Ishikawa (cell line): ENCODE results near the gene WHRN.

Source experiments
- CEBPB ChIP-seq: IDR thresholded peaks from 2 replicates; pipeline ENCODE4 v1.6.1; 2012
- CREB1 ChIP-seq: IDR thresholded peaks from 2 replicates; pipeline ENCODE4 v1.6.1; 2012; ENCODE audit warnings: low read depth
- EGR1 ChIP-seq: IDR thresholded peaks from 2 replicates; pipeline ENCODE4 v1.6.1; 2012
- EP300 ChIP-seq: IDR thresholded peaks from 2 replicates; pipeline ENCODE4 v1.6.1; 2012; ENCODE audit warnings: borderline replicate concordance
- FOXM1 ChIP-seq: IDR thresholded peaks from 2 replicates; pipeline ENCODE4 v1.6.1; 2012; ENCODE audit warnings: low read depth, borderline replicate concordance
- MAX ChIP-seq: IDR thresholded peaks from 2 replicates; pipeline ENCODE4 v1.6.1; 2012
- NFIC ChIP-seq: IDR thresholded peaks from 2 replicates; pipeline ENCODE4 v1.6.1; 2012
- RAD21 ChIP-seq: IDR thresholded peaks from 2 replicates; pipeline ENCODE4 v1.6.1; 2012; ENCODE audit warnings: low read depth
- REST ChIP-seq: IDR thresholded peaks from 2 replicates; pipeline ENCODE4 v1.6.1; 2012; ENCODE audit warnings: low read depth, mild to moderate bottlenecking
- TAF1 ChIP-seq: IDR thresholded peaks from 2 replicates; pipeline ENCODE4 v1.6.1; 2012; ENCODE audit warnings: low read depth, mild to moderate bottlenecking
- TCF12 ChIP-seq: IDR thresholded peaks from 2 replicates; pipeline ENCODE4 v1.6.1; 2012; ENCODE audit warnings: low read depth
- TEAD4 ChIP-seq: IDR thresholded peaks from 2 replicates; pipeline ENCODE4 v1.6.1; 2012
- USF1 ChIP-seq: IDR thresholded peaks from 2 replicates; pipeline ENCODE4 v1.6.1; 2012
- YY1 ChIP-seq: IDR thresholded peaks from 2 replicates; pipeline ENCODE4 v1.6.1; 2012; ENCODE audit warnings: low read depth
- ZBTB7A ChIP-seq: IDR thresholded peaks from 2 replicates; pipeline ENCODE4 v1.6.1; 2012; ENCODE audit warnings: low read depth

The WHRN gene

GRCh38 chr9:114407889-114408288 lies 97.4 kb downstream of the WHRN start:
- TF ChIP-seq USF1, result no peak
- no peak for TF ChIP-seq RAD21
- TF ChIP-seq TAF1, result no peak
- no peak for TF ChIP-seq FOXM1
- no peak for TF ChIP-seq ZBTB7A
- TF ChIP-seq EP300, result no peak
- no peak for TF ChIP-seq MAX
- no peak for TF ChIP-seq TCF12
- TF ChIP-seq EGR1, result no peak
- no peak for TF ChIP-seq TEAD4
- no peak for TF ChIP-seq REST
- no peak for TF ChIP-seq NFIC
- no peak for TF ChIP-seq YY1
- no peak for TF ChIP-seq CREB1
- no peak for TF ChIP-seq CEBPB

GRCh38 chr9:114406441-114406840 lies 98.8 kb downstream of the WHRN start:
- TF ChIP-seq YY1 (no peak), CREB1 (no peak), ZBTB7A (no peak), TAF1 (no peak), REST (no peak), TCF12 (no peak), EGR1 (no peak), EP300 (no peak), RAD21 (no peak), TEAD4 (no peak), FOXM1 (no peak), USF1 (no peak), NFIC (no peak), CEBPB (no peak), MAX (no peak)

GRCh38 chr9:114405294-114406034 lies 99.8 kb downstream of the WHRN start:
- TF ChIP-seq TCF12, result no peak
- peak; percentile 93 for TF ChIP-seq RAD21

- TF ChIP-seq CREB1 (no peak), FOXM1 (no peak), NFIC (no peak), MAX (no peak), TAF1 (no peak), USF1 (no peak), EP300 (no peak)
Observed at GRCh38 chr9:114404531-114404930, 100.7 kb downstream of the WHRN start.

GRCh38 chr9:114403153-114403756 lies 102.0 kb downstream of the WHRN start:
- no peak for TF ChIP-seq ZBTB7A
- TF ChIP-seq FOXM1, result no peak
- no peak for TF ChIP-seq TAF1

GRCh38 chr9:114401344-114401743 lies 103.9 kb downstream of the WHRN start:
- no peak for TF ChIP-seq TEAD4
- TF ChIP-seq MAX, result no peak
- TF ChIP-seq ZBTB7A, result no peak
- TF ChIP-seq EGR1, result no peak
- no peak for TF ChIP-seq REST
- TF ChIP-seq TCF12, result no peak
- no peak for TF ChIP-seq RAD21
- no peak for TF ChIP-seq CREB1
- no peak for TF ChIP-seq TAF1
- TF ChIP-seq USF1, result no peak
- no peak for TF ChIP-seq YY1
- TF ChIP-seq FOXM1, result no peak
- no peak for TF ChIP-seq CEBPB
- no peak for TF ChIP-seq NFIC
- no peak for TF ChIP-seq EP300
